Measurements from ENCODE around the gene LRRC1. TPM values are rescaled to one million over a fixed set of nuclear protein-coding genes. Genes with fewer than 3 reads are reported as not detected.
A peak's percentile ranks its signal among the peaks of the same experiment; 100 is the strongest.

The LRRC1 gene
- total RNA-seq, 1 experiment from 2014 or later, result 18.4 TPM

- DNase-seq (ENCODE audit: low read depth), result peak; percentile 71
These were observed 167.0 kb downstream of the LRRC1 start for GRCh38 chr6:53961679-53962370.

DNA sequence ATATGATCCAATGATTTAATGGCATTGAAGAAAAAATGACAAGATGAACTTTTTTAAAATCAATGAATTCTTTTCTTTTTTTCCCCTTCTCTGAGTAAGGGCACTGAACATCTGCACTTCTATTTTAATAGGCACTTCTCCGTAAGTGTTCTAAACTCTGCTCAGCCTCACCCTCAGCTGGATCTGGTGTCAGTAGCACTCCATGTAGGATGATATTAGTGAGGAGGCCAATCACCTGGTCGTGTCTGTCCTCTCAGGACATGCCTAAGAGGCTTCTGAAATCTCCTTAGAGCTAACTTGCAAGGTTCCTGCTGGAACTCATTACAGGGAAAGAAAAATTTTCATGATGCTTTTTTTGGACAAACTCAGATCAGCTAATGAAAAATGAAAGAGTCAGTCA, 167.8 kb downstream of the LRRC1 start:
- DNase-seq (ENCODE audit: low read depth), result no peak

DNA sequence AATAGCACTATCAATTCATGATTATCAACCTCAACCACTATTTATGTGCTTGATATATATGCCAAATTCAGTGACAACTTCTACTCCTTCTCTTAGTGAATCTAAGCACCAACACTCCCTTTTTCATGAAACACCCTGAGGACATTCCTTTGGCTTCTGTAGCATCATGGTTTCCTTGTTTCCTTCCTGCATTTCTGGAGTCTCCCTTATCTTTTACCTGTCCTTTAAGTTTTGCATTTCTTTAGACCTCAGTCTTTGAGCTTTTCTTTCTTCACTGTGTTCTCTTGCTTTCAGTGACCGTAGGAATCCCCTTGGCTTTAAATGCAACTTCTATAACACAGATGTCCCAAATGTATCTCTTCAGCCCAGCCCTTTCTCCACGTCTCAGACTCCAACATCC, 172.6 kb downstream of the LRRC1 start:
- DNase-seq (ENCODE audit: low read depth), result no peak

Other genes with a start within 250 kb of the LRRC1 start
- 12.8 and 17.6 TPM in 2 replicates for gene GCLC, start 249.9 kb upstream of the LRRC1 start, total RNA-seq (2014; rRNA removed; shearing (Covaris generic))
- 0.05 TPM in 1 of 2 replicates, not detected in the other for gene KLHL31, start 129.2 kb upstream of the LRRC1 start, total RNA-seq (2014; rRNA removed; shearing (Covaris generic))

Data from M059J (cell line).